Adrenal gland (tissue), 5 donors: ENCODE measurements around the gene TP53RK.

ENCODE experiments used
- POLR2A ChIP-seq, 2 donors: fragments of 450-650 bp; IDR thresholded peaks; one replicate each; pipeline ENCODE4 v1.6.1; 2017; ENCODE audit warnings: antibody characterized with exemption in 2 of 2, mild to moderate bottlenecking in 2 of 2, moderate library complexity in 1 of 2
- TF ChIP-seq, protein P1 (sequence below), 6 experiments: fragments of 450-650 bp in 4 of 6; fragments of 200-600 bp in 2 of 6; sonication (generic) in 1 of 6; IDR thresholded peaks; 1 replicate in 5 of 6; 2 replicates in 1 of 6; pipeline versions ENCODE4 v1.5.1 to v1.8.0; 2016 to 2021; ENCODE audit warnings: antibody characterized with exemption in 6 of 6, mild to moderate bottlenecking in 2 of 6, moderate library complexity in 1 of 6
- donor health status: DM: no; HTN: no; CAD: no.

GRCh38 chr20:46724343-46724959 lies 35.2 kb upstream of the TP53RK start:
- TF ChIP-seq, protein P1, sequence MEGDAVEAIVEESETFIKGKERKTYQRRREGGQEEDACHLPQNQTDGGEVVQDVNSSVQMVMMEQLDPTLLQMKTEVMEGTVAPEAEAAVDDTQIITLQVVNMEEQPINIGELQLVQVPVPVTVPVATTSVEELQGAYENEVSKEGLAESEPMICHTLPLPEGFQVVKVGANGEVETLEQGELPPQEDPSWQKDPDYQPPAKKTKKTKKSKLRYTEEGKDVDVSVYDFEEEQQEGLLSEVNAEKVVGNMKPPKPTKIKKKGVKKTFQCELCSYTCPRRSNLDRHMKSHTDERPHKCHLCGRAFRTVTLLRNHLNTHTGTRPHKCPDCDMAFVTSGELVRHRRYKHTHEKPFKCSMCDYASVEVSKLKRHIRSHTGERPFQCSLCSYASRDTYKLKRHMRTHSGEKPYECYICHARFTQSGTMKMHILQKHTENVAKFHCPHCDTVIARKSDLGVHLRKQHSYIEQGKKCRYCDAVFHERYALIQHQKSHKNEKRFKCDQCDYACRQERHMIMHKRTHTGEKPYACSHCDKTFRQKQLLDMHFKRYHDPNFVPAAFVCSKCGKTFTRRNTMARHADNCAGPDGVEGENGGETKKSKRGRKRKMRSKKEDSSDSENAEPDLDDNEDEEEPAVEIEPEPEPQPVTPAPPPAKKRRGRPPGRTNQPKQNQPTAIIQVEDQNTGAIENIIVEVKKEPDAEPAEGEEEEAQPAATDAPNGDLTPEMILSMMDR (IDR thresholded peaks at IDR 0.05): no peak
- no peak for TF ChIP-seq POLR2A (IDR thresholded peaks at IDR 0.05)
